H1 (cell line): ENCODE results near the gene FNDC3A. TPM values are rescaled to one million over a fixed set of nuclear protein-coding genes. Genes with fewer than 3 reads are reported as not detected.

ENCODE experiments used
- CTCF ChIA-PET: fragments of 300-600 bp; sonication (Branson Sonifier 250); formaldehyde crosslinking; loops from one replicate; lab custom pipeline; 2021; ENCODE audit not compliant: partially characterized antibody; lab: Charles Lee
- POLR2A ChIA-PET: fragments of 300-600 bp; sonication (Branson Sonifier 250); formaldehyde crosslinking; loops from one replicate; lab custom pipeline; 2021; ENCODE audit warnings: inconsistent platforms; ENCODE audit not compliant: partially characterized antibody; lab: Charles Lee
- DNase-seq, 2 experiments: peaks; one replicate each; pipeline versions ENCODE4 v3.0.0 to v3.0.0-alpha.2; 2010 to 2022; ENCODE audit warnings: low spot score in 2 of 2, low read depth in 1 of 2, mixed read lengths in 1 of 2
- FAIRE-seq: peaks from 2 replicates; lab custom pipeline; 2011; peaks lifted over from hg19 to GRCh38; lab: Jason Lieb, UNC
- H2AFZ ChIP-seq: 2 replicates; pipeline ENCODE4 v1.8.1; 2012; ENCODE audit warnings: low read length, inconsistent platforms
- H2AK5ac ChIP-seq: 2 replicates; pipeline ENCODE4 v1.6.1; 2013; ENCODE audit warnings: low read depth, low read length
- H2BK120ac ChIP-seq: replicated peaks from 2 replicates; pipeline ENCODE3; 2013; ENCODE audit warnings: low read depth, low read length, inconsistent platforms
- H2BK12ac ChIP-seq: 2 replicates; pipeline ENCODE4 v1.6.1; 2013; ENCODE audit warnings: low read depth, low read length
- H2BK15ac ChIP-seq: 2 replicates; pipeline ENCODE4 v1.6.1; 2013; ENCODE audit warnings: low read length
- H2BK20ac ChIP-seq: 2 replicates; pipeline ENCODE4 v1.6.1; 2013; ENCODE audit warnings: low read length
- H2BK5ac ChIP-seq: 2 replicates; pipeline ENCODE4 v1.6.1; 2013; ENCODE audit warnings: low read depth, low read length
- H3K14ac ChIP-seq: 2 replicates; pipeline ENCODE4 v1.6.1; 2013; ENCODE audit warnings: inconsistent platforms; ENCODE audit not compliant: insufficient read length
- H3K18ac ChIP-seq: 2 replicates; pipeline ENCODE4 v1.6.1; 2013; ENCODE audit warnings: low read length; ENCODE audit errors: extremely low read depth
- H3K23ac ChIP-seq: 2 replicates; pipeline ENCODE4 v1.6.1; 2013; ENCODE audit warnings: inconsistent platforms; ENCODE audit not compliant: insufficient read length
- H3K23me2 ChIP-seq: 2 replicates; pipeline ENCODE4 v1.6.1; 2013; ENCODE audit warnings: low read depth, low read length
- H3K27ac ChIP-seq: 2 replicates; pipeline ENCODE4 v1.6.1; 2011; ENCODE audit warnings: low read depth, low read length, inconsistent platforms
- H3K27me3 ChIP-seq, 4 experiments: replicated peaks in 1 of 4; 1 replicate in 1 of 4; 2 replicates in 3 of 4; pipeline versions ENCODE4 v1.6.1 to v1.8.1; 2011 to 2013; ENCODE audit warnings: low read length in 3 of 4, mild to moderate bottlenecking in 3 of 4, inconsistent platforms in 2 of 4, mixed read lengths in 2 of 4, moderate library complexity in 1 of 4; ENCODE audit not compliant: control insufficient read depth in 3 of 4, insufficient read depth in 3 of 4; ENCODE audit errors: extremely low read depth in 1 of 4
- H3K36me3 ChIP-seq, 4 experiments: 2 replicates each; pipeline versions ENCODE4 v1.6.1 to v1.8.1; 2011 to 2013; ENCODE audit warnings: mild to moderate bottlenecking in 4 of 4, low read length in 3 of 4, moderate library complexity in 2 of 4, control low read depth in 1 of 4, inconsistent platforms in 1 of 4; ENCODE audit not compliant: insufficient read depth in 4 of 4, control insufficient read depth in 2 of 4
- H3K4ac ChIP-seq: replicated peaks from 2 replicates; pipeline ENCODE3; 2013; ENCODE audit warnings: low read length, low read depth, mixed read lengths, inconsistent platforms; ENCODE audit not compliant: insufficient read length
- H3K4me1 ChIP-seq, 4 experiments: replicated peaks in 1 of 4; 1 replicate in 1 of 4; 2 replicates in 3 of 4; pipeline versions ENCODE4 v1.6.1 to v1.8.1; 2011 to 2013; ENCODE audit warnings: low read length in 3 of 4, inconsistent platforms in 2 of 4, mixed read lengths in 1 of 4; ENCODE audit not compliant: insufficient read depth in 4 of 4, control insufficient read depth in 3 of 4
- H3K4me2 ChIP-seq, 2 experiments: 2 replicates each; pipeline versions ENCODE4 v1.6.1 to v1.8.1; 2011 to 2013; ENCODE audit warnings: low read depth in 2 of 2, low read length in 2 of 2, control low read depth in 1 of 2, inconsistent platforms in 1 of 2, mild to moderate bottlenecking in 1 of 2; ENCODE audit not compliant: insufficient read depth in 1 of 2
- H3K4me3 ChIP-seq, 4 experiments: fragments of 200-600, 300-600 bp in 1 of 4; sonication (generic), shearing (Covaris generic), sonication (Bioruptor Twin) in 1 of 4; 2 replicates each; pipeline versions ENCODE4 v1.5.1 to v1.8.1; 2011 to 2016; ENCODE audit warnings: low read length in 4 of 4, low read depth in 3 of 4, control low read depth in 2 of 4, inconsistent platforms in 2 of 4, mild to moderate bottlenecking in 2 of 4, mixed read lengths in 1 of 4, moderate library complexity in 1 of 4; ENCODE audit not compliant: insufficient read depth in 2 of 4; ENCODE audit errors: extremely low read depth in 1 of 4
- H3K56ac ChIP-seq: replicated peaks from 2 replicates; pipeline ENCODE3; 2013; ENCODE audit warnings: low read depth, mild to moderate bottlenecking, mixed read lengths, low read length, inconsistent platforms; ENCODE audit not compliant: insufficient read length
- H3K79me1 ChIP-seq: 2 replicates; pipeline ENCODE4 v1.6.1; 2013; ENCODE audit warnings: low read depth, low read length, control low read depth
- H3K79me2 ChIP-seq, 2 experiments: 2 replicates each; pipeline versions ENCODE4 v1.6.1 to v1.8.1; 2012 to 2013; ENCODE audit warnings: low read length in 2 of 2, mild to moderate bottlenecking in 2 of 2, inconsistent platforms in 1 of 2; ENCODE audit not compliant: insufficient read depth in 2 of 2, control insufficient read depth in 1 of 2
- H3K9ac ChIP-seq, 4 experiments: replicated peaks in 1 of 4; 1 replicate in 1 of 4; 2 replicates in 3 of 4; pipeline versions ENCODE4 v1.6.1 to v1.8.1; 2011 to 2013; ENCODE audit warnings: low read depth in 3 of 4, low read length in 3 of 4, control low read depth in 2 of 4, mild to moderate bottlenecking in 2 of 4, moderate library complexity in 2 of 4, inconsistent platforms in 1 of 4; ENCODE audit errors: extremely low read depth in 1 of 4
- H3K9me3 ChIP-seq, 2 experiments: 2 replicates each; pipeline versions ENCODE4 v1.6.1 to v1.8.1; 2012 to 2013; ENCODE audit warnings: mild to moderate bottlenecking in 2 of 2, moderate library complexity in 2 of 2, control low read depth in 1 of 2, inconsistent platforms in 1 of 2, low read depth in 1 of 2, low read length in 1 of 2, mixed read lengths in 1 of 2; ENCODE audit not compliant: insufficient read depth in 2 of 2
- H4K20me1 ChIP-seq, 2 experiments: replicated peaks in 1 of 2; 2 replicates each; pipeline versions ENCODE3 to v1.8.1; 2011 to 2013; ENCODE audit warnings: inconsistent platforms in 2 of 2, low read length in 2 of 2, mild to moderate bottlenecking in 1 of 2; ENCODE audit not compliant: insufficient read depth in 2 of 2, control insufficient read depth in 1 of 2
- H4K5ac ChIP-seq: 2 replicates; pipeline ENCODE4 v1.6.1; 2013; ENCODE audit warnings: low read length, low read depth, mixed read lengths, inconsistent platforms; ENCODE audit not compliant: insufficient read length
- H4K8ac ChIP-seq: 2 replicates; pipeline ENCODE4 v1.8.0; 2013; ENCODE audit warnings: mild to moderate bottlenecking, moderate library complexity, low read length, inconsistent platforms; ENCODE audit not compliant: insufficient read depth; ENCODE audit errors: extremely low read depth
- H4K91ac ChIP-seq: replicated peaks from 2 replicates; pipeline ENCODE3; 2013; ENCODE audit warnings: low read length, mixed read lengths, inconsistent platforms; ENCODE audit not compliant: insufficient read length
- BACH1 ChIP-seq: IDR thresholded peaks from 2 replicates; pipeline ENCODE4 v1.6.1; 2012; ENCODE audit warnings: low read length, improper control_type of control experiment
- KDM5A ChIP-seq: fragments of 200-600 bp; IDR thresholded peaks from 2 replicates; pipeline ENCODE4 v1.7.1; 2012; ENCODE audit warnings: mild to moderate bottlenecking, low read length, inconsistent platforms, mixed read lengths
- POLR2A ChIP-seq, 2 experiments: IDR thresholded peaks; 1 replicate in 1 of 2; 2 replicates in 1 of 2; pipeline ENCODE4 v1.6.1; 2011; ENCODE audit warnings: low read depth in 2 of 2, low read length in 2 of 2, mild to moderate bottlenecking in 2 of 2; ENCODE audit errors: control extremely low read depth in 1 of 2
- SP4 ChIP-seq: IDR thresholded peaks from 2 replicates; pipeline ENCODE4 v1.6.1; 2012; ENCODE audit warnings: low read length, inconsistent platforms
- WGBS, 2 experiments: shearing (Covaris generic) in 1 of 2; methylation state at CpG; one replicate each; pipeline versions ENCODE4 v1.1.6 to v1.1.7; 2013 to 2015; ENCODE audit warnings: low lambda C conversion rate in 2 of 2, mixed read lengths in 2 of 2, inconsistent platforms in 1 of 2, low coverage in 1 of 2, missing lambda C conversion rate in 1 of 2; ENCODE audit not compliant: insufficient replicate concordance in 2 of 2, insufficient coverage in 1 of 2, insufficient read length in 1 of 2; ENCODE audit errors: extremely low coverage in 1 of 2, missing lambda C conversion rate in 1 of 2; 5-methylcytosine and 5-hydroxymethylcytosine counted together
- polyA plus RNA-seq, 7 experiments: library from polyadenylated mRNA; depleted of rRNA in 3 of 7; stranded (reverse) in 5 of 7; unstranded in 2 of 7; fragments of >200 nt in 5 of 7; fragments of 200-250 nt in 2 of 7; gene quantifications; 1 replicate in 5 of 7; 2 replicates in 1 of 7; 4 replicates in 1 of 7; pipeline versions ENCODE4 v1.2.1 to v1.2.3, GENCODE V29; 2011 to 2013; ENCODE audit warnings: missing spikeins in 2 of 7, mixed read lengths in 2 of 7
- total RNA-seq: library from RNA; stranded (reverse); fragmentation: NEBNext Ultra II Directional; extraction: Animal tissue kit (Norgen Biotek cat#: 25700); gene quantifications from 2 replicates; pipeline ENCODE4 v1.2.1, GENCODE V29; 2021

Gene FNDC3A
- total and polyA plus RNA-seq, 2 of the 8 experiments (the other 6 are each of a cell fraction or from before 2014, with no cell fraction given) = 14.6 to 26.0 TPM

GRCh38 chr13:49165798-49166752 lies 190.4 kb downstream of the FNDC3A start:
- H3K36me3 ChIP-seq = peaks cover 2 to 21% (median 7%) of the 10 kb centered on the region in 4 experiments; a peak in 6 of 8 replicates

More at GRCh38 chr13:49165798-49166752, 190.4 kb downstream of the FNDC3A start:
- no peak overlapping the region for H2AFZ ChIP-seq
- H2BK5ac ChIP-seq = no peak overlapping the region; the same call in 1 of the 2 replicates
- 0 out of 4 replicates have a peak, but pooled peaks cover 0 to 2% of the 10 kb centered on the region in 2 experiments for H3K79me2 ChIP-seq
- no peak for DNase-seq
- H2BK12ac ChIP-seq = no peak overlapping the region
- no peaks in the 10 kb centered on the region; a peak in 1 of 7 replicates for H3K4me1 ChIP-seq
- no peak overlapping the region for H2AK5ac ChIP-seq
- no peak overlapping the region for H3K27ac ChIP-seq
- H3K23ac ChIP-seq = no peak overlapping the region
- ChIA-PET POLR2A (no interaction called here), CTCF (no interaction called here)
- no peaks in the 10 kb centered on the region; the same call in 1 of the 2 replicates for H3K79me1 ChIP-seq
- H3K23me2 ChIP-seq = no peaks in the 10 kb centered on the region
- peaks cover 2% of the 10 kb centered on the region in 2 experiments for H4K20me1 ChIP-seq
- no peaks in the 10 kb centered on the region for H3K27me3 ChIP-seq
- H3K9me3 ChIP-seq = peaks cover 5 to 12% of the 10 kb centered on the region in 2 experiments
- TF ChIP-seq KDM5A (no peak), SP4 (no peak), POLR2A (IDR thresholded peaks at IDR 0.05; ENCODE audit: control extremely low read depth in 1 of 2, low read depth in 2 of 2, low read length in 2 of 2) (0 out of 3 replicates have a peak, but pooled peaks of 1 of the 2 experiments have one; percentile 15), BACH1 (no peak)
- H4K5ac ChIP-seq = no peak overlapping the region
- H2BK15ac ChIP-seq = no peak overlapping the region
- no peak overlapping the region for H2BK120ac ChIP-seq
- WGBS, 2 experiments = 91% methylated on average over 5 of the region's 5 CpGs; no CpG with 5 or more reads in 1 of the 2 experiments
- FAIRE-seq = no peak
- no peak overlapping the region for H3K14ac ChIP-seq
- H3K4me2 ChIP-seq = no peak overlapping the region
- H3K56ac ChIP-seq = no peak overlapping the region
- no peak overlapping the region for H3K18ac ChIP-seq
- H2BK20ac ChIP-seq = no peak overlapping the region
- H3K9ac ChIP-seq = no peak overlapping the region
- no peak overlapping the region for H3K4ac ChIP-seq
- no peak overlapping the region for H4K91ac ChIP-seq
- no peak overlapping the region for H3K4me3 ChIP-seq
- H4K8ac ChIP-seq = no peak overlapping the region; the same call in 1 of the 2 replicates
